Glomerular endothelial cell (primary cell): ENCODE data around the gene SHTN1. TPM values are rescaled to one million over a fixed set of nuclear protein-coding genes. Genes with fewer than 3 reads are reported as not detected.

ENCODE experiments used
- DNase-seq: peaks from one replicate; pipeline ENCODE4 v3.0.0-alpha.2; 2011; ENCODE audit warnings: low read depth, low spot score; ENCODE audit errors: extremely low read depth
- total RNA-seq: library from RNA; depleted of rRNA; stranded (reverse); fragments of >200 nt; gene quantifications from 2 replicates; pipeline ENCODE4 v1.2.3, GENCODE V29; 2015

The SHTN1 gene
- total RNA-seq, 1 donor from 2014 or later, result 16.8 TPM

DNA sequence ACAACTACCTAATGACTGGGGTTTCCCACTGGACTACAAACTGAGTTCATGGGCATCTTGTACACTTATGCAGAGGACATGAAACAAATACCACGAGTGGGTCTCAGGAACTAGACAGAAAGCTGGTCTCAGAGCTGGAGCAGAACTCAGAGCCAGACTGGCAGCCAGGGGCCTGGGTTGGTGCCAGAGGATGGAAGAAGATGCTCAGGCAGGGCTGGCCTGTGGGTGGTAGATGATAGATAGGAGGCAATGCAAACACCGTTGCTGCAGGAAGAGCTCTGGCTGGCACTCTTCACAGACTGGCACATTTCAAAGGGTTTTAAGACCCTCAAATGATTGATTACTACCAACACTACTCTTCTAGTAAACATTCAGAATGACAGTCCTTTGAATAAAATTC, 126.9 kb downstream of the SHTN1 start:
- no peak for DNase-seq

DNA sequence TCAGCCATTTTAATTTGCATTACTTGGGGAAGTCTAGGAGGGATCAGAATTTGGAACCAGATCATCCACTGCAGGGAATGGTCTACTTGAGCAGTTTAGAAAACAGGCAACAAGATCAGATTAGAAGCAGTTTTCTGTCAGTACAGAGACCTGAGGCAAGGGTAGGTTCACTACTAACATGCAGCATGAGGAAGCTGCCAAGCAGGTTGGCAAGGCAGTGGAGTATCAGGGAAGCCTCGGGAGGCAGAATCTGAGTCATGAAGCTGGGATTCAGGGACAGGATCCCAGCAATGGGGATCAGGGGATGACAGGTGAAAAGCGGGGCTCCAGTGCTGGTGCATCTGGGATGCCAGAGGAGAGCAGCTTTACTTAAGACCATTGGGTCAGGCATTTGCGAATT, 127.6 kb downstream of the SHTN1 start:
- no peak for DNase-seq

DNA sequence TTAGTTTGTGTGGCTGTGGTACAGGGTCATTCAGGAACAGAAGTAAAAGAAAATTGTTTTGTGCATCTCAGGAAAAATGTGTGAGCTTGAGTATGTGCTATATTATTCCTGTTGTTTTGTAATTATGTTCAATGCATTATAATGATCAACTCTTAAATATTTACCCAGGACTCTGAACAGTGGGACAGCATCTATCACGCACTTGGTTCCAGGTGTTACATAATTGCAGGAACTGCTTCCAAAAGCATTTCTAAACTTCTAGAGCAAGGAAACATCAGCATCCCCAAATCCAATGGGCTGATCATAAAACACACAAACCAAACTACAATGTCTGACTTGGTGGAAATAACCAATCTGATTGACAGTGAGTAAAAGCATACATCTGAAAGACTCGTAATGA, 129.1 kb downstream of the SHTN1 start:
- DNase-seq, result no peak

DNA sequence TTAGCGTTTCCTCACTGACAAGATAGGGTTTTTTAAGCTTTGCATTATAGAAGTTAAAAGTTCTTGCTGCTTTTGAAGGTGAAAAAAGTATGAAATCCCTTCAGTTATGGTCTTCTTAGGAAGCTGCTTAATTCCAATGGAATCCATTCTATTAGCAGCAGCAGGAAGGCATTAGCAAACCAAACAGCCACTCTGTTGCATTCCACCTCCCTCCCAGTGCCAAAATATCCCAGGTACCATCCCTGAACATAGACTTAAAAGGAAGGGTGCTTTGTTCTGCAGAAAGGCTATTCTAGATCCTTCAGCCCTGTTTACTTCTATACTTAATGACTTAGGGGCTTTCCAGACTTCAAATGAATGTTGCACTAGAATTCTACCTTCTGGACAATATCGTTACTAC, 131.9 kb downstream of the SHTN1 start:
- DNase-seq, result no peak

DNA sequence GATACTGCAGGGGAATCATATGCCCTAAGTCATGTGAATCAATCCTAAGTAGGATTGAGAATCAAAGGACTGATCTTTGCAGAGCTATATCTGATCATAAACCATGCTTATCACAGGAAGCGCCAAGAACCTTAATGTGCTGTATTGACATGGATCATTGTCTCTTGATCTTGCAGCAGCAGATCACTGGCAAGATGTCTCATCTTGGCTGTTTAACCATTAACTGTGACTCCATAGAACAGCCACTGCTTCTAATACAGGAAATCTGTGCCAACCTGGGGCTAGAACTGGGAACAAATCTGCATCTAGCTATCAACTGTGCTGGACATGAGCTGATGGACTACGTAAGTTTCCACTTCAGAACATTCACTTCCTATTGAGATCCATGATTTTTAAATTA, 134.0 kb downstream of the SHTN1 start:
- no peak for DNase-seq

DNA sequence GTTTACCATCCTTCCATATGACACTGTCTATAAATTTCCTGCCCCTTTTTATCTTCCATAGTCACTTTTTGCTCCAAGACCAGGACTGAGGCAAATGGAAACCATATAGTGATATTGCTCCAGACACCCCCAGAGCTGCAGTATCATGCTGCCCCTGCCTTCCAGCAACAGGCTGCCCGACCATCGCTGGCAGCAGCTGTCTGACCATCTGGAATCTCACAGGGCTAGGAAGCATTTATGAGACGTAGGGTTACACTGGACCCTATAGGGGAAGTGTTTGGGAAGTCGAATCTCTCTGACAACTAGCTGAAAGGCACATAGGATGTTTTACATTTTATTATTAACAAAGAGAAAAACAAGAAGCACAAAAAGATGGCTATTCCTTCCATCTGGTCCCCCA, 136.3 kb downstream of the SHTN1 start:
- no peak for DNase-seq

DNA sequence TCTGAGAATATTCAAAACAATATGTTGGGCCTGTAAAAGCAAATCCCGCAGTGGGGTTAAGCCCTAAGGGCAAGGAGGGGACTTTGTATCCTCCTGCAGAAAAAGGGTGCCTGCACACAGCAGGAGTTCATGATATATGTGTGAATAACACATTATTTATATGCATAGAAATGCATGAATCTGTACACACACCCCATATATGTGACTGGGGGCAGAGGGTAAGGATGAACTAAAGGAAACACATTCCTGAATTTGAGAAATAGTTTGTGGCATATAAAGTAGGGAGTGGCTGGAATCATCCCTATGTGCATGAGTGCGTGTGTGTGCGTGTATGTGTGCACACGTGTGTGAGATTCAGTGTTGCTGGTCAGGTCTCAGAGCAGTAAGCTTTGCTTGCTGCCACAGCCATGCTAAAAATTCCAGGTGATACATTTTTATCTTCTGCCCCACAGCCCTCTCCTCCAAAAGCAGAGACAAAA, 136.8 kb downstream of the SHTN1 start:
- no peak for DNase-seq

DNA sequence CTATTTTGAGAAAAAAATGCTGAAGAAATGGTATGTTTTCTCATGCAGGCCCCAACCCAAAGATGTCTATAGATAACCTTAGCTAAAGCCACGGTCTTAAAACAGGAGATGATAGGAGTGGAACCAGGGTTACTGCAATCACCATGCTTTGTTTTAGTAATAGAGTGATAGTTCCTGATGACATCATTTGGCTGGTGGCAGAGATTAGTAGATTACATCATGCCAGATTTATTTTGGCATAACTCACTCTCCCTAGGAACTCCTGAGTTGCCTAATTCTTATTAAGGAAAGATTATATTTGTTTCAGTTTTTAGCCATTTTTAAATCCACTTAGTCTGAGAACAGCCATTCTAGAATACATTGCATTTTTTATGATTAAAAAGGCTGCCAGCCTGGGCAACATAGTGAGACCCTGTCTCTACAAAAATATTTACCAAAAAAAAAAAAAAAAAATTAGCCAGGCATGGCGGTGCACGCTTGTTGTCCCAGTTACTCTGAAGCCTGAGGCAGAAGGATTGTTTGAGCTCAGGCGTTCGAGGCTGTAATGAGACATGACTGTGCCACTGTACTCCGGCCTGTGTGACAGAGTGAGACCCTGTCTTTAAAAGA, 137.9 kb downstream of the SHTN1 start:
- DNase-seq, result no peak

DNA sequence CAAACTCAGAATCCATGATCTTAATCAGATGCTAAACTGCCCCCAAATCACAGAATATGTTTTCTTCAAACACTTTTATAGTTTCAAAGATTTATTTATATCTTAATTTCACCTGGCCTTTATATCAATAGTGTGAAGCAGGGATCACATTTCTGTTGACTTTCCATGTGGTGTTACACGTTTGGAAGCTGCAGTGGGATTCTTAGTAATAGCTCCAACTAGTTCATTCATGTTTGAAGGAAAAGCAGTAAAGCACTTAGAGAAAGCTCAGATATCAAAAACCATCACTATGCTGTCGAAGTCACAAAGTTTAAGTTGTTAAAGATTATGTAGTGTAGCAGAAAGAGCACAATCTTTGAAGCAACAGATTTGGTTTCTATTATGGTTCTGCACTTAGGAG, 138.9 kb downstream of the SHTN1 start:
- no peak for DNase-seq

DNA sequence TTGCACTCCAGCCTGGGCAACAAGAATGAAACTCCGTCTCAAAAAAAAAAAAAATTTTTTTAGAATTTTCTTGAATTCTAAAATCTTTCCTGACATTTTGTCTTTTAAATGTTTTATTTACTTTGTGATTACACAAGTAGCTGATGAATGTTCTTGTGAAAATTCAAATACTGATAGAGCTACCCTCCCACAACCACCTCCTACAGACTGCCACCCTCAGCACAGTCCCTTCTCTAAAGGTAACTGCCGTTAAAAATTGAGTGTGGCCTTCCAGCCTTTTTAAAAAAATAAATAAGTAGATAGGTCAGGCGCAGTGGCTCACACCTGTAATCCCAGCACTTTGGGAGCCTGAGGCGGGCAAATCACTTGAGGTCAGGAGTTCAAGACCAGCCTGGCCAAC, 140.6 kb downstream of the SHTN1 start:
- DNase-seq, result no peak

DNA sequence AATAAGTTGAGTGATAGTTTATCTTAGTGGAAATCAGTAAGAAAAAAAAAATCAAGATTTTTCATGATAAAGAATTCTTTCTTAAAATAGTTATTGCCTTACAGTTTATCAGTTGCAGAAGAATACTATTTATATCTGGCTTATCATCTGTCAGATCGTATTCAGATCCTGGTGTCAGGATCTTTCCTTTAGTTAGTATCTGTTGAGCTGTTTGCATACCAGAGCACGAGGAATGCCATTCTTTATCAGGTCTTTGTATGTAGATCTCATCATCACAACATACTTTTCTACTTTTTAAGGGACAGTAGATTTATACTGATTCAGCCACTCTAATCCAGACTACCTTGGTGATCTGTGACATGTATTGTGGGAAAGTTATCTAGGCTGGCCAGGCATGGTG, 143.2 kb downstream of the SHTN1 start:
- no peak for DNase-seq

DNA sequence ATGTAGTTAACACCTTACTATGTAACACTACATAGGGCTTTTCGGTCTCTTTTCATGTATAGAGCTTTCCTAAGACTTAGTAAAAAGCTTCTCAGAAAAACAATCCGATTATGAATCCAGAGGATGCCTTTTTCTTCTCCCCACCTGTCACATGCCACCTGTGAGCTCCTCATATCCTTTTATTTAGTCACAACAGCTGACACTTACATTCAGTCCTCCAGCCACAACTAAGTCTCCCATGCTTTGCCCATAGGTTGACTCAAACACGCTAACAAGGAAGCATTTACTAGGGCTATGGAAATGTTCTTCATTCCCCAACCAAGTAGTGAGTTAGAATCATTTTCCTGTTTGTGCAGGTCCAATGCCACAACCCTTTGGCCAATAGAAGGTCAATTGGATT, 147.8 kb downstream of the SHTN1 start:
- no peak for DNase-seq

DNA sequence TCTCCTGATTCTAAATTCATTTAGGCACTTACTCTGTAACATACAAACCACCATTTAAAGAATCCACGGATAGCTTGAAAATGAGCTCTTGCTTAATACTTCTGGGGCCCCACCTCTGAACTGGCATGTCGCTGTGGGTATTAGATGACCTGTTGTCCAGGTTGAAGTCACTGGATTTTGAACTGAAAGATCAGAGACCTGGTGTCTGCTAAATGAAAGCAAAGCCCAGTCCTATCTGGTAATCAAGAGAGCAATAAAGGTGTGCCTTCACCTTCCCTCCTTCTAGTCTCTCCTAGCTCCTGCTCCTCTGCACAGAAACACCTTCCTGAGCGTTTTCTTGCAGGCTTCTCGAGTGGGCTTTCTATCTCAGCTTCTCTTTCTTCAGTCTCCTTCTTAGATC, 151.3 kb downstream of the SHTN1 start:
- DNase-seq, result no peak

DNA sequence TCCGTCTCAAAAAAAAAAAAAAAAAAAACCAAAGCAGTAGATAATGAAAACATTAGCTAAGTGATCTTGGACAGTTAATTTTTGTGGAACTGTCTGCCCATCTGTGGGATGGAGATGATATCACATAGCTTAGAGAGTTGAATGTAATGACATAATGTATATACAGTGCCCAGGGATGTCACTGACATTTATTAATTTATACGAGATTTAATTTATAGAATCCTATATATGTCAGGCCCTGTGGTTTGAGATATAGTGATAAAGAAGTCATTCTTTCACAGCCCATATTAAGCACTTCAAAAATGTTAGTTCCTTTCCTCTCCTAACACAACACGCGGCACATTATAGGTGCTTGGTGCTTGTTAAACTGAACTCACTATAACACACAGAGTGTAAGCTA, 151.7 kb downstream of the SHTN1 start:
- DNase-seq, result no peak

DNA sequence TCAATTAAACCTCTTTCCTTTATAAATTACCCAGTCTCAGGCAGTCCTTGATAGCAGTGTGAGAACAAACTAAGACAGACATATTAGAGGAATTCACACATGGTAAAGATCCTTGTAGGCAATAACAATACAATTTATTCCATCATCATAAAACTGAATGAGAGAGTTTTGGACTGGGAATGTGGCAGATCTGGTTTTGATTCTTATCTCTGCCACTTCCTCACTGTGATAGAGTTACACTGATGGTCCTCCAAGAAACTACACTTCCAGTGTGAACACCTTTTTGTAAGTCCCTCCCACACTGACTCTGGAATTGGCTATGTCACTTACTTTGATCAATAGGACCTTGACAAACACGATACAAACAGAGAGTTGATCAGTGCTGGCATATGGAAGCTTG, 152.7 kb downstream of the SHTN1 start:
- DNase-seq, result no peak

DNA sequence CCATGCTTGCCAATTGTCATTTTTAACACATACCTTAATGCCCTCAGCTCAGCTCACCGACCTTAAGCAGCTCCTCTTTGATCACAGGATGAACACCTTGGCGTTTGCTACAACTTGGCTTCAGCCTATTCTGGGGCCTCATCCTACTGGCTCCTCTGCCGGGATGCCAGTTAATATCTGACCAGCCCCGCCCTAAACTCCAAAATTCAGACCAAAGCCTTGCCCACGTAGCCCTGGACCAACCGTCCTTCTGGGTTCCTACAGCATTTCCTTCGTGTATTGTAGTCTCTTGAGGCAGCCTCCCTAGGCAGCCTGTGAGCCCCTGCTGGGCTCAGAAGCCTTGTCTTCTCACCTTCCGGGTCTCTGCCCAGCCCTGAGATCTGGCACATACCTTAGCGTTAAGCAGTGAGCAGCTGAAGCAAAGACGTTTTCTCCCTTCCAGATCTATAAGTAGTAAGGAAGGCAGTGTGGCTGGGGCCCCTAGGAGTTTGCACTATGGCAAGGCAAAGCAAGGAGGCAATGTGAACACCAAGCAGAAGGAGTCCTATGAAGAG, 154.9 kb downstream of the SHTN1 start:
- DNase-seq, result no peak

DNA sequence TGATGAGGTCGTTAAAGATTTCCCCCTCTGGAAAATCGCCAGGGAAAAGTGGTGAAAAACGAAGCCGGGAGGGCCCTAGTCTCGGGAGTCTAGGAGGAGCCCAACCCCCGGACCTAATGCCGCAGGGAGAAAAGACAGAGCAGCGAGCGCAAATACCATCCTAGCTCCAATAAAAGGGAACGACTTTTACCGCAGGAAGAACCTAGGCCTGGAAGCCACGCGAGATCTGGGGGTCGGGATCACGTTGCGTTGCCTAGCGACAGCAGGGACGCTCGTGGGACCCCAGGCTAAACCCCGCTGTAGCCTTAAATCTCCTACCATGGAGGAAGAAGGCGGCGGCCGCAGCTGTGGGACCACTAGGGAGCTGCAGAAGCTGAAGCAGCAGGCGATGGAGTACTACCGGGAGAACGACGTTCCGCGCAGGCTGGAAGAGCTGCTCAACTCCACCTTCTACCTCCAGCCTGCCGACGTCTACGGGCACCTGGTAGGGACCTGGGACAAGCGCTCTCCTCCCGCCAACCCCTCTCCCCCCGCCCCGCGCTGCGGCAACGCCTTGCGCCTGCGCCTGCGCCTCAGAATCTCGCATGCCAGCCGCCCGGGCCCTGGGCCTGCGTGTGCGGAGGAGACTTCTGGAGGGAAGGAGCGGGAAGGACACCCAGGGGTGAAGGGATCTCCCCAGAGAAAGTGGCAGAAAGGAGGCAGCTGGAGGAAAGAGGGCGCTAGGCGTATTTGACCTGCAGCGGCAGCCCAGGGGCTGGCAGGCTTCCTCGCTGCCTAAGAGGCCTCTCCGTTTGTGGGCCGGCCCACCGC, 155.5 kb downstream of the SHTN1 start, which contains the start of gene ENO4:
Gene ENO4, plus strand, starts transcription at position 252 of the 810 bp plus-strand sequence. Its CDS starts 68 bp downstream, at position 320.
- peak; percentile 48 for DNase-seq

DNA sequence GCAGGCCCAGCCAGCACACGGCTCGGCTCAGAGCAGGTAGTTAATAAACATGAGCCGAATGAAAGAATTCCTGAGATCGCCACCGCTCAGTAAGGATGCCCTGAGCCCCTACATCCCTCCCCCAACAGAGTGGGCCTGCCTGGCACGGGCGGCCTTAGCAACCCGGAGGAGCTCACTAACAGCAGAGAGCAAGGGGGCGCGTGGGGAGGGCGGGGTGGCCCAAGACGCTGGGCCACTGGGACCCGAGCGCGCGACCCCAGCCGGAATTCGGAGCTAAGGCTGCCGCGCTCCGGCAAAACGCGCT, 156.1 kb downstream of the SHTN1 start:
- DNase-seq, result no peak

DNA sequence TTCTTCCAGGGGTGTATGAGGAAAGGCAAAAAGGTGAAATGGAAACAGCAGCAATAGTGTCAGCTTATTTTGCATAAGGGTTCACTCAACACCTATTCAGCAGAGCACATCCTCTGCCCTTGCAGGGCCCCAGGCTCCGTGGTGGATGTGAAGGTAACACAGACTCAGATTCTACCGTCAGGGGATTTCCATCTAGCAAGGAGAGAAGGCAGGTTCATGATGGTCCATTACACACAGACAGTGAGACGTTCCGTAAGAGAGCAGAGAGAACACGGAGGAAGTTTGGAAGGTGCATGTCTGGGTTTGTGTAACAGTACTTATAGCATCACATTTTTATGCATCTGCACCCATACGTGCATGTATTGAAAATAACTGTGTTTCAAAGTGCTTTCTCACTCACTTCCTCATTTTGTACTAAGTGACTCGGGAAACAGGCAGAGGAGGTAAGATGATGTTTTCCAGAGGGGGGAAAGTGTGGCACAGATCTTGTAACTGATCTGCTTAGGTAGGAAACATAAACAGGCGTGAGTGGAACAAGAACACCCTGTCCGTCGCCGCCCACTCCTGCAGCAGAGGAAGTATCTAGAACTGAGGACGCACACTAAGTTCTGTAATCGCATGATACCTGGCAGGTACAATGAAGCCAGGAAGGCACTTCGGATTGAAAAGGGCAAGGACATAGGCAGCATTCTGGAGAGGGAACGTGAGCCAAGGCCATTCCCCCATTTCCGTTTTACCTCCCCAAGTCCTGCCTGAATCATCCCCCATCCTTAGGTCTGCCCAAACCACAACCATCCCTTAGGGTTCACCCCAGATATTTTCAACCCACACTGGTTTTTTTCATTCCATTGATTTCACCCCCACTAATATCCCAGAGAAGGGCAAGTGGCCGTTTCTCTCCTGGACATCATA, 156.7 kb downstream of the SHTN1 start:
- DNase-seq, result no peak

DNA sequence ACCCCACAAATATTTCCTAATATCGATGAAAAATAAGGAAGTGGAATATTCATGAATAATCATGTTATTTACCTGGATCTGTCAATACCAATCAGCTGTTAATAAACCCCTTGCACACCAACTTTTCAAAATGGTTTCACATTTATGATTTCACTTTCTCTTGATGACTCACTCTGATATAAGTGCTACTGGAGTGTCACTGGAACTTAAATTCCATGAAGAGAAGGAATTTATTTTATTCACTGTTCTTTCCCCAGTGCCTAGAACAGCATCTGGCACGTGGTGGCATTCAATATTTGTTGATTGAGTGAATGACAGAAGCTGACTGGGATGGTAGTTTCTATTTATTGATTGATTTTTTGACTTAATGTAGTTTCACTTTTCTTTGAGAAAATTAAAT, 159.2 kb downstream of the SHTN1 start:
- no peak for DNase-seq

DNA sequence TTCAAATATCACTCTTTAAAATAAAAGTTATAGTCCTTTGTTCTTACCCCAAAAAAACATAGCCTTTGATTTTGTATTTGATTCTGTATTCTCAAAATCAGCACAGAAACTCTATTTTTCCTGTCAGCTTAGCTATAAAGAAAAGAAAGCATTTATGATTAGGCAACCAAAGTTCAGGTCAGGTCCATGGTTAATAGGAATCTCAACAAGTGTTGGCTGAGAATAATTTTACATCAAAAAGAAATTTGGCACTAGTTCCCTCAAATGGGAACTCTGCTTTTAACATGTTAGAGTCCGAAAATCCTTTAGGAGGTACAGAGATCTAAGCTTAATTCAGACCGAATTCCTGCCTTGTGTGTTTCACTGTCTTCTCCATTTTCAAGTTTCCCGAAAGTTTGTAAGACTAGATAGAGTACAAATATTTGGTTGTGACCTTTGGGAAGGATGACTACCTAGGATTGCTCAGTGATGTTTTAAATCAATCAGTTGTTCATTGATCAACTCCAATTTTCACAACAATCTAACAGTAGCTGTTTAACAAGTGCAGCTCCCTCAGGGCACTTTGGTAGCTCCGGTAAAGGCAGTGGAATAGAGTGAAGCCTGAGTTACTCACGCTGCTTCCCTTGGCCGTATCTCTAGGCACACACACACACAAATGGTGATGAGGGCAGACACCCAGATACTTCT, 164.5 kb downstream of the SHTN1 start:
- DNase-seq, result no peak
